Measurements from ENCODE around the gene PTH2R.

Gene PTH2R

DNA sequence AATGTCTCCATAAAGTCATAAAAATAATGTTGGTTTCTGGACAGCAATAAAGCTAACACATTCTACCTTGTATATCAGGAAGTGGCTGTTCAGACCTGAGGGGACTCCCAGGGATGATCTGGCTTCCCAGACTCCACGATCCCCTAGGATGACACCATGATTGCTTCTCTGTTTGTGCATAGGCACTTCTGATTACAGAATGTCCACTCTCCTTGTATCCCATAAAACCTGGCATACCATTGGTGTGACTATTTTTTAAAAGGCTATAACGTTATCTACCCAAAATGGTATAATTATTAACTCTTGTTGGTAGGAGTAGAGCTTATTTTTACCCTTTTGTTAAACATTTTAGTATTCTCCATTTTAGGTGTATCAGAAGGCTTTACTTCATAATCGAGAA is 57.1 kb downstream of the PTH2R start:
- TF ChIP-seq, protein P1, sequence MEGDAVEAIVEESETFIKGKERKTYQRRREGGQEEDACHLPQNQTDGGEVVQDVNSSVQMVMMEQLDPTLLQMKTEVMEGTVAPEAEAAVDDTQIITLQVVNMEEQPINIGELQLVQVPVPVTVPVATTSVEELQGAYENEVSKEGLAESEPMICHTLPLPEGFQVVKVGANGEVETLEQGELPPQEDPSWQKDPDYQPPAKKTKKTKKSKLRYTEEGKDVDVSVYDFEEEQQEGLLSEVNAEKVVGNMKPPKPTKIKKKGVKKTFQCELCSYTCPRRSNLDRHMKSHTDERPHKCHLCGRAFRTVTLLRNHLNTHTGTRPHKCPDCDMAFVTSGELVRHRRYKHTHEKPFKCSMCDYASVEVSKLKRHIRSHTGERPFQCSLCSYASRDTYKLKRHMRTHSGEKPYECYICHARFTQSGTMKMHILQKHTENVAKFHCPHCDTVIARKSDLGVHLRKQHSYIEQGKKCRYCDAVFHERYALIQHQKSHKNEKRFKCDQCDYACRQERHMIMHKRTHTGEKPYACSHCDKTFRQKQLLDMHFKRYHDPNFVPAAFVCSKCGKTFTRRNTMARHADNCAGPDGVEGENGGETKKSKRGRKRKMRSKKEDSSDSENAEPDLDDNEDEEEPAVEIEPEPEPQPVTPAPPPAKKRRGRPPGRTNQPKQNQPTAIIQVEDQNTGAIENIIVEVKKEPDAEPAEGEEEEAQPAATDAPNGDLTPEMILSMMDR (IDR thresholded peaks at IDR 0.05): no peak

DNA sequence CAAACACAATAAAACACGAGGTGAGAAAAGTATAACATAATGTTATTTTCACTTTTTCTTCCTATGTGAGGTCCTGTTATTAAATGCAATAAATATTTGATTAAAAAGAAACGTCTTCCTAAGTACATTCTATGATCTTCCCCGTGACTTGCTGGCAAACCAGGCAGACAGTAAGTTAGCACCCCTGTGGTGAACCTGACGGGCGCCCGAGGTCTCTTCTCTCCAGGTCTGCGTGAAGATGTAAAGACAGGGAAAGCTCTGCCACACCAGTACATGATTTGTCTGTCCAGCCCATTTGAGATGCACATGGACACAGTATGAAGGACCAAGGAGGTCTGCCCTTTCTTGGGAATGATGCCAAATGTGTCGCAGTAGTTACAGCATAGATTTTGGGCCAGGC is 57.6 kb downstream of the PTH2R start:
- TF ChIP-seq, protein P1 (IDR thresholded peaks at IDR 0.05): no peak

DNA sequence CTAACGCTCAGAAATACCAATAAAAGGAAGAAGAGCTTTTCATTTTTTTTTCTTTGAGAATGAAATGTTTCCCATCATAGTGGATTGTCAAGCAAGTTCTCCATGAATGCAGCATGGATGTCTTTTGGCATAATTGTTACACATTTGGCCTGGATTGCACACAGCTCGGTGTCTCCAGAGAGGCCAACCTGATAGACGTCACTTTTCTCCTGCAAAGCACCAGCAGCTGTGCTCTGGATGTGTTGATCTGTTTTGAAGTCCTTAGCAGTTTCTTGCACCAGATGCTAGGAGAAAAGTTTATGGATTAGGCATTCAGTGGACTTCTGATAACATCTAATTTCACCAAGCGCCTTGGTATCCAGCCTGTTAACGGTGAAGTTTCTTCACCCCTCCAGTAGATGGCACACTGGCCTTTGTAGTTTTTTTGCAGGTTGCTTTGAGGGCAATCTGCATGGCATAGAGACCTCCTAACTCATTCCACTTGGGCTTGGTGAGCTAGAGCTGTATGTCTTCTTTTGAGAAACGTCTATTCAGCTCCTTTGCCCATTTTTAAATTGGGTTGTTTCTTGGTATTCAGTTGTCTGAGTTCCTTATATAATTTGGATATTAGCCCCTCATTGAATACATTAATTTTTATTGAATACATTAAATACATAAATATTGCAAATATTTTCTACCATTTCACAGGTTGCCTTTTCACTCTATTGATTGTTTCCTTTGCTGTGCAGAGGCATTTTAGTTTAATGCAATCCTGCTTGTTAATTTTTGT is 59.7 kb downstream of the PTH2R start:
- TF ChIP-seq, protein P1 (IDR thresholded peaks at IDR 0.05): peak; percentile 73

DNA sequence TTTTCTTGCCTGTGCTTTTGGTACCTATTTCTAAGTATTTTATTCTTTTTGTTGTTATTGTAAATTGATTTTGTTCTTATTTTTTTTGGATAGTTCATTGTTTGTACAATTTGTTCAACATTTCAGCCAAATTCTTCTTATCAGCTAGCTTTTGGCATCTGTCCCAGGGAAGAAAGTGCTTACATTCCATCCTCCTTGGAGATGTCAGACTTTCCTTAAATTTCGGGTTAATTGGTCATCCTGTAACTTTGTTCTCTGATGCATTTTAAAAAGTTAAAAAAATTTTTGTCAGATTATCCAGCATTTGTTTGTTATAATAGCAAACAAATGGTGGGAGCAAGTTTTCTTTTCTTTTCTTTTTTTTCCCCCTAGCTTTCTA is 60.3 kb downstream of the PTH2R start:
- TF ChIP-seq, protein P1 (IDR thresholded peaks at IDR 0.05): no peak

DNA sequence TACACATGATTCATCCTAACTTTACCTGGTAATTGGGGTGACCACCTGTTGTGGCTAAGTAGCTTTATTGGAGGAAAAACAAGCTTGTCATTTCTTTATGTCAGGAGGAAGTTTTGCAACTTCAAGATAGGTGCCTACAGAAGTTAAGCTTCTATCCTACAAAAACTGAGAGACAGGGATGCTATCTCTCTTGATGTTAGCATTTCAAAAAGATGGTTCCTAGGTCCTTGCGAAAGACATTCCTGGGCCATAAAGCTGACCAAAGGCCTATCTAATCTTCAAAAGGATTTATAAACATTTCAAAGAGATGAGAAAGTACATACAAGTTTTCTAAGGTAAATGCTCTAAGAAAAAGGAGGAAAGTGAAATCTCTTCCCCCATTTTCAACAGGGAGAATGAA is 61.0 kb downstream of the PTH2R start:
- TF ChIP-seq, protein P1 (IDR thresholded peaks at IDR 0.05): no peak

DNA sequence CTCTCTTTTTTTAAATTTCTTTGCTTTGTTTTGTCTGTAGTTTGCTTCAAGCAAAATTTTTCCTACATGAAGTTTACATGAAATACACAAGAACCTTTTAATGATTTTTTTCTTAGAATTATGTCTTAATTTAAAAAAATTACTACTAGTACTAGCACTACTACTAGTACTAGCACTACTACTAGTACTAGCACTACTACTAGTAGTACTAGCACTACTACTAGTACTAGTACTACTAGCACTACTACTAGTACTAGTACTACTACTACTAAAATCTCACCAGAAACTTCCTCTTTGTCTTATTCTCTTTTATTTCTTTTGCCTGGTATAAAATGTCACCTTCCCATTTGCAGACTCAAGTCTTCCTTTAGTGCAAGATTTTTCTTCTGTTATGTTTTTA is 71.1 kb downstream of the PTH2R start:
- TF ChIP-seq, protein P1 (IDR thresholded peaks at IDR 0.05): no peak

DNA sequence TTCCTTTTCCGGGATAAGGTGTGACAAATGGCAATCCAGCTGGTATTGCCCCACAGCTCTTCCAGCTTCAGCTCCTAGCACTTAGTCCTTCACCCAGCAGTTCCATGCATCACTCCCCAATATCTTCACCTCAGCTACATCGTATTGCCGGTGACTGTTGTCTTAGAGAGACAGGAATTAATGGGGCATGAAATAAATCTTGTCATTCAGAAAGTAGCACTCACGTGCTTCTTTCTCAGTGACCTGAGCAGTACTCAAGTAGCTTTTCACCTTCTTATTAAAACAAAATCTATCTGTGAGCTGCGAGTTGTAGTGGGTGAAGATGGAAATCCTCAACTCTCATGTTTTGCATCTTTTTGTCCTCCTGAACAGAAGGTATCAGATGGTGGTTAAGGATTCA is 72.8 kb downstream of the PTH2R start:
- TF ChIP-seq, protein P1 (IDR thresholded peaks at IDR 0.05): no peak

DNA sequence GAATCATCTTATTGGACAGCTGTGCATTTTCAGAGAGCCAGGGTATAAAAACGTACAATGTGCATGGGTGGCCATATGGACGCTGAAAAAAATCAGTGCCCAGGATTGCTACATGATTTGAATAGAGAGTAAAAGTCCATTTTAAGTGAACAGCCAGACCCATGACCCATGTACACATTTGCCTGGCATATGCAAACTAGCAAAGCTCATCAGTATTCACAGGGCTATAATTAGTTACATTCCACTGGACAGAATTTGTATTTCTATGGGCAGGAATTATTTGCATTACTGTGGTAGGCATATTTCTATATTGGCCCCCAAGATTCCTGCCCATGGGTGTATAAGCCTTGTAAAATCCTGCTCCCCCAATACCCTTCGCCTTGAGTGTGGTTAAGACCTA is 78.8 kb downstream of the PTH2R start:
- TF ChIP-seq, protein P1 (IDR thresholded peaks at IDR 0.05): no peak

Data from LNCAP (cell line).